ENCODE results near the gene KBTBD7.
A peak's percentile ranks its signal among the peaks of the same experiment; 100 is the strongest.

KBTBD7 gene

DNA sequence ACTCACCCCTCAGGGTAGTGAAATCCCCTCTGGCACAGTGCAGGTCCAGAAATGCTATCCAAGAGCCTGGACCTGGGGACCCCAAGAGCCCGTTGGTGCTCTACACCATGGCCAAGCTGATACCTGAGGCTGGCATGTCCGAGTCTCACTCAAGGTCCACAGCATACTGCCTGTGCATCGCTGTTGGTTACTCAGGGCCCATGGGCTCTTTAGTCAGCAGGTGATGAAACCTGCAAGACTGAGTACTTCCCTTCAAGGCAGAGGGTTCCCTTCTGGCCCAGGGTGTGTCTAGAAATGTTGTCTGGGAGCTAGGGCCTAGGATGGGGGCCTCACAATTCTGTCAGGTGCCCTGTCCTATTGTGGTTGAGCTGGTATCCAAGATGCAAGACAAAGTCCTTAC lies 19.6 kb upstream of the KBTBD7 start:
- no peak for TF ChIP-seq JUND (IDR thresholded peaks at IDR 0.05; ENCODE audit: low read depth)
- in situ Hi-C loops (cut with HindIII; ENCODE audit: low pct_unique_long_range_greater_than_20kb, low sequenced_read_pairs): no loop called here
- DNase-seq (ENCODE audit: low read depth in 1 of 2, low spot score in 1 of 2): no peak

DNA sequence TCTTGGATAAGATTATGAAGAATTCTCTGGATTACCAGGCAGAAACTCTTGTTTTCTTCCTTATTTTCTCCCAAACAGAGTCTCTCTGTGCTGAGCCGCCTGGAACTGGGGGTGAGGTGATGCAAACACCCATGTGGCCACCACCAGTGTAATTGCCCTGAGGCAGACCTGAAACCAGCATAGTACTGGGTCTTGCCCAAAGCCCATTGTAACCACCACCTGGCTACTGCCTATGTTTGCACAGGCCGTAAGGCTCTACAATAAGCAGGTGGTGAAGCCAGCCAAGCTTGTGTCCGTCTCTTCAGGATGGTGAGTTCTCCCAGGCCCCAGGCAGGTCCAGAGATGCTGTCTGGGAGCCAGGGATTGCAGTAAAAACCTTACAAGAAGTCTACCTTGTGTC lies 18.9 kb upstream of the KBTBD7 start:
- no peak for TF ChIP-seq JUND (IDR thresholded peaks at IDR 0.05; ENCODE audit: low read depth)
- DNase-seq (ENCODE audit: low read depth in 1 of 2, low spot score in 1 of 2): peak in 1 of 2 experiments; percentile 14
- in situ Hi-C loops (cut with HindIII; ENCODE audit: low pct_unique_long_range_greater_than_20kb, low sequenced_read_pairs): no loop called here

DNA sequence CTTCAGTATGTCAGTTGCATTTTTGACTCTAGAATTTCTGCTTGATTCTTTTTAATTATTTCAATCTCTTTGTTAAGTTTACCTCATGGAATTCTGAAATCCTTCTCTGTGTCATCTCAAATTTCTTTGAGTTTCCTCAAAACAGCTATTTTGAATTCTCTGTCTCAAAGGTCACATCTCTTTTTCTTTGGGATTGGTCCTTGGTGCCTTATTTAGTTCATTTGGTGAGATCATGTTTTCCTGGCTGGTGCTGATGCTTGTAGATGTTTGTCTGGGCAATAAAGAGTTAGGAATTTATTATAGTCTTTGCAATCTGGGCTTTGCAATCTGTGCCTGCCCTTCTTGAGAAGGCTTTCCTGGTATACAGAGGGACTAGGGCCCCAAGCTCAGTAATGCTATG lies 18.5 kb upstream of the KBTBD7 start:
- TF ChIP-seq JUND (IDR thresholded peaks at IDR 0.05; ENCODE audit: low read depth): no peak
- in situ Hi-C loops (cut with HindIII; ENCODE audit: low pct_unique_long_range_greater_than_20kb, low sequenced_read_pairs): no loop called here
- DNase-seq (ENCODE audit: low read depth in 1 of 2, low spot score in 1 of 2): no peak

DNA sequence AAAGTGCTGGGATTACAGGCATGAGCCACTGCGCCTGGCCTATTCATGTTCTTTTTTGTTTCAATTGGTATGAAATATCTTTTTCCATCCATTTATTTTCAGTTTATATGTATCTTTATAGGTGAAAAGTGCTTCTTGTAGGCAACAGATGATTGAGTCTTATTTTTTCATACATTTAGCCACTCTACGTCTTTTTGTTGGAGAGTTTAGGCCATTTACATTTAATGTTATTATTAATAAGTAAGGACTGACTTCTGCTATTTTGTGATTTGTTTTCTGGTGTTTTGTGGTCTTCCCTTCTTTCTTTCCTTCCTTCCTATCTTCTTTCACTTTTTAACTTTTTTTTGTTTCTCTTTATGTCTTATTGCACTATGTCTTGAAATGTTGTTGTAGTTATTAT lies 16.7 kb upstream of the KBTBD7 start:
- in situ Hi-C loops (cut with HindIII; ENCODE audit: low pct_unique_long_range_greater_than_20kb, low sequenced_read_pairs): no loop called here
- TF ChIP-seq JUND (IDR thresholded peaks at IDR 0.05; ENCODE audit: low read depth): no peak
- DNase-seq (ENCODE audit: low read depth in 1 of 2, low spot score in 1 of 2): no peak

DNA sequence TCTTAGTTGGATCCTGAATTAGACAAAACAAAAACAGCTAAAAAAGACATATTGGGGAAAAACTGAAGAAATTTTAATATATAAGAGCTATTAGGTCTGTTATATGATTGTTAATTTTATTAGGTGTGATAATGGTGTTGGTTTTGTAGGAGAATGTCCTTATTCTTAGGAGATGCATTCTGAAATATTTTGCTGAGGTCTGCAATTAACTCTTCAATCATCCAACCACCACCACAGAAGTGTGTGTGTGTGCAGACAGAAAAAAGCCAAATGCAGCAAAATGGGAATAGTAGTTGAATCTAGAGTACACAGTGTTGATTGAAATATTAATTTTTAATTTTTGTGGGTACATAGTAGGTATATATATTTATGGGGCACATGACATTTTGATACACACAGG lies 12.1 kb upstream of the KBTBD7 start:
- no peak for TF ChIP-seq JUND (IDR thresholded peaks at IDR 0.05; ENCODE audit: low read depth)
- in situ Hi-C loops (cut with HindIII; ENCODE audit: low pct_unique_long_range_greater_than_20kb, low sequenced_read_pairs): no loop called here
- no peak for DNase-seq (ENCODE audit: low read depth in 1 of 2, low spot score in 1 of 2)

DNA sequence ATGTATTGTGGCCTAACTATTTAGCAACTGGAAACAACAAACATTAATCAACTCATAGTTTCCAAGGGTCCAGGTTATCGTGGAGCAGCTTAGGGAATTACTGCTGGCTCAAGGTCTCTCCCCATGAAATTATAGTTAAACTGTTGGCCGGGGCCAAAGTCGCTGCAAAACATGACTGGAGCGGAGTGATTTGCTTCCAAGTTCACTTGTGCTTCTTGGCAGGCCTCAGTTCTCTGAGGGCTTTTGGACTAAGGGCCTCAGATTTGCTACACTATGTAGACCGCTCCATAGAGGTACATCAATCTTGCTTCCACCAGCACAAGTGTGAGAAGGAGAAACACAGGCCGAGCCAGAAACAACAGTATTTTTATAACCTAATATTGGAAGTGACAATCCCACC lies 9.4 kb upstream of the KBTBD7 start:
- TF ChIP-seq JUND (IDR thresholded peaks at IDR 0.05; ENCODE audit: low read depth): no peak
- no peak for DNase-seq (ENCODE audit: low read depth in 1 of 2, low spot score in 1 of 2)
- in situ Hi-C loops (cut with HindIII; ENCODE audit: low pct_unique_long_range_greater_than_20kb, low sequenced_read_pairs): no loop called here

DNA sequence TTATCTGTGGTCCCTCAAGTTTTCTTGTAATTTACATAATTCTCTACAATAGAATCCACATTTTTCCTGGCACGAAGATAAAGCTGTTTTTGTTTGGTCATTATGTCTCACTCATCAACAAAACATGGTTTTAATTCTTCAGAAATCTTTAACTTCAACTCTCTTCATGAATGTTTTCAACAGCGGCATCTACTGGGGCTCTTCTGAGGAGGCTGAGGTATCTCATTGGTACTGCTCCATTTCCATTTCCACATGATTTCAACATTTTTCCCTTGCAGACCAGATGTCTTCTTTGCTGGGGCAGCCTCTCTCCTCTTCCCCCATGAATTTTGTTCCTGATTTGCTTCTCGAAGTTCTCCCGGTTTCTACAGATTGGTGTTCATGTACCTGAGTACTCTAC lies 5.8 kb upstream of the KBTBD7 start:
- no peak for DNase-seq (ENCODE audit: low read depth in 1 of 2, low spot score in 1 of 2)
- in situ Hi-C loops (cut with HindIII; ENCODE audit: low pct_unique_long_range_greater_than_20kb, low sequenced_read_pairs): no loop called here
- TF ChIP-seq JUND (IDR thresholded peaks at IDR 0.05; ENCODE audit: low read depth): no peak

DNA sequence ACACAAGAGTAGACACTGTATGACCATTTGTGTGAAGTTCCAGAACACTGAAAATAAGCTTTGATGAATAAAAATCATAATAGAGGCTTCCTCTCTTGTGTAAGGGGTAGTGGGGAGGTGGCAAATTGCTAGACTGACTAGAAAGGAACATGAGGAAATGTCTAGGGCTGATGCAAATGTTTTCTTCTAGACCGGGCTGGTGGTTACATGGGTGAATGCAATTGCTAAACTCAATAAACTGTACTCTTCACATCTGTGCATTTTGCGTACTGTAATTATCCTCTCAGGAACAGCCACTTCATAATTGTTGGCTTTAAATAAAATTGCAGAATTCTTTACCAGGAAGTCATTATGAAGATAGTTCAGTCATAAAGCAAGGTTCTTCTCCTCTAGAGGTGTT lies 5.2 kb upstream of the KBTBD7 start:
- DNase-seq (ENCODE audit: low read depth in 1 of 2, low spot score in 1 of 2): no peak
- in situ Hi-C loops (cut with HindIII; ENCODE audit: low pct_unique_long_range_greater_than_20kb, low sequenced_read_pairs): no loop called here
- TF ChIP-seq JUND (IDR thresholded peaks at IDR 0.05; ENCODE audit: low read depth): no peak

DNA sequence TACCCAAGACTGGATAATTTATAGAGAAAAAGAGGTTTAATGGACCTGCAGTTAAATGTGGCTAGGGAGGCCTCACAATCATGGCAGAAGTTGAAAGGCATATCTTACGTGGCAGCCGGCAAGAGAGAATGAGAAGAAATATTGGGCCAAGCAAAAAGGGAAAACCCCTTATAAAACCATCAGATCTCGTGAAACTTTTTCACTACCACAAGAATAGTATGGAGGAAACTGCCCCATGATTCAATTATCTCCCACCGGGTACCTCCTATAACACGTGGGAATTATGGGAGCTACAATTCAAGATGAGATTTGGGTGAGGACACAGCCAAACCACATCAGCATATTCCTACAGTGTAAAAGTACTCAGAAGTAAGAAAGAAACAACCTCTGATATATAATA lies 4.7 kb upstream of the KBTBD7 start:
- no peak for DNase-seq (ENCODE audit: low read depth in 1 of 2, low spot score in 1 of 2)
- no peak for TF ChIP-seq JUND (IDR thresholded peaks at IDR 0.05; ENCODE audit: low read depth)
- in situ Hi-C loops (cut with HindIII; ENCODE audit: low pct_unique_long_range_greater_than_20kb, low sequenced_read_pairs): no loop called here

DNA sequence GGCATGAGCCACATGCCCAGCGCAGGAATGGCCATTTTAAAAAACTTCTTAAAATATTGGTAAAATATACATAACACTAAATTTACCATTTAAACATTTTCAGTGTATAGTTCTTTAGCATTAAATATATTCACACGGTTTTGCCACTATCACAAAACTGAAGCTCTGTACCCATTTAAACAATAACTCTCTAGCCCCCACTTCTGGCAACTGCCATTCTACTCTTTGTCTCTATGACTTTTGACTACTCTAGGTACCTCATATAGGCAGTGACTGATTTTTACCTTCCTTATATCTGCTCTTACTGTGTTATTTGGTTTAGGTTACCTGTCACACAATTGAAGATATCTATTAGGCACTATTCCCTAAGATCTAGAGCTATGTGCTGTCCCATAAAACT lies 2.3 kb upstream of the KBTBD7 start:
- in situ Hi-C loops (cut with HindIII; ENCODE audit: low pct_unique_long_range_greater_than_20kb, low sequenced_read_pairs): no loop called here
- peak in 1 of 2 experiments; percentile 24 for DNase-seq (ENCODE audit: low read depth in 1 of 2, low spot score in 1 of 2)

DNA sequence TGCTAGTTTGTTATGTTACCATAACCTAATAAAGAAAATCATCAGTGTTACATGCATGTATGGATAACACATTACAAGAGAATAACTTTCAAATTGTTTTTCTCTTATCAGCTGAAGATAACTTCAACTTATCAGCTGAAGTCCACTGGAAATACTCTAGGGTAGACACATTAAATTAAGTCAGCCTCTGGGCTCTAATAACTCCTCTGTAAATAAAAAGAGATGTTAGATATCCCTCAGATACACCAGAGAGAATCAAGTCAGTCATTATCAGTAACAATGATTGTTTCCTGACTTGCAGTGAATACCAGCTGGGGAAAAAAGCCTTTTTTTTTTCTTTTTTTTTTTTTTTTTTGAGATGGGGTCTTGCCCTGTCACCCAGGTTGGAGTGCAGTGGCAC lies 1.6 kb upstream of the KBTBD7 start:
- no peak for DNase-seq (ENCODE audit: low read depth in 1 of 2, low spot score in 1 of 2)
- in situ Hi-C loops (cut with HindIII; ENCODE audit: low pct_unique_long_range_greater_than_20kb, low sequenced_read_pairs): no loop called here
- no peak for TF ChIP-seq JUND (IDR thresholded peaks at IDR 0.05; ENCODE audit: low read depth)

More for the DNA sequence above, 2.3 kb upstream of the KBTBD7 start:
- no peak for TF ChIP-seq JUND (IDR thresholded peaks at IDR 0.05; ENCODE audit: low read depth)

DNA sequence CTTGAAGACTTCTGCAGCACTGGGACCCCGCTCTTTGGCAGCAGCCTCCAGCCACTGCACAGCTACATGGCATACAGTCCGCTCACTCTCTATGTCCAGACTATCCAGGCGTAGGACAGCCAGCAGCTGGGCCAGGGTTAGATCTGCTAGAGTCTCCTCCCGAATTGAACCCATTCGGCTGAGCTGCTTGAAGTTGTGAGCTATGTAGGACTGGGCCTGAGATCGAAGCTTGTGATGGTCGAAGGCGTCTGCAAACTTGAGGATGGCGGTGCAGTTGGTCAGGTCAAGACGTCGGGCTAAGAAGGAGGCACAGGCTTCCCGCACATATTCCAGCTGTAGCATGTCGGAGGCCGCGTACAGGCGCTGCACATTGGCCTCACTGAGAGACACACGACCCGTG lies 900 bp downstream of the KBTBD7 start:
- no peak for TF ChIP-seq JUND (IDR thresholded peaks at IDR 0.05; ENCODE audit: low read depth)
- DNase-seq (ENCODE audit: low read depth in 1 of 2, low spot score in 1 of 2): no peak
- in situ Hi-C loops (cut with HindIII; ENCODE audit: low pct_unique_long_range_greater_than_20kb, low sequenced_read_pairs): no loop called here

DNA sequence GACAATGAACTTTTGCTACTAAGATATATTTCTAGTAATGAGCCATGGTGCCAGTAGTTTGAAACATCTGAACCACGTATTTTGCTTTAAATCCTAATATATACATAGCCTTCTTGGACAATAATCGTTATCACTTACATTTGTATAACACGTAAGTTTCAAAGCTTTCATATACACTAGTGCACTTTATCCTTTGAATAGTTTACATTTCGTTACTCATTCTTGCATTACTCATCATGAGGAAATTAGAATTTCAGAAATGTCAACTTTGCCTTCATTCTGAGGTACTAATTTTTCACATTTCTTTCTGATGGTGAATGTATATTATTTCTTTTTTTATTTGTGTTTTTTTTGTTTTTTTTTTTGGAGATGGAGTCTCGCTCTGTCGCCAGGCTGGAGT lies 5.8 kb downstream of the KBTBD7 start:
- TF ChIP-seq JUND (IDR thresholded peaks at IDR 0.05; ENCODE audit: low read depth): no peak
- DNase-seq (ENCODE audit: low read depth in 1 of 2, low spot score in 1 of 2): no peak
- in situ Hi-C loops (cut with HindIII; ENCODE audit: low pct_unique_long_range_greater_than_20kb, low sequenced_read_pairs): no loop called here

DNA sequence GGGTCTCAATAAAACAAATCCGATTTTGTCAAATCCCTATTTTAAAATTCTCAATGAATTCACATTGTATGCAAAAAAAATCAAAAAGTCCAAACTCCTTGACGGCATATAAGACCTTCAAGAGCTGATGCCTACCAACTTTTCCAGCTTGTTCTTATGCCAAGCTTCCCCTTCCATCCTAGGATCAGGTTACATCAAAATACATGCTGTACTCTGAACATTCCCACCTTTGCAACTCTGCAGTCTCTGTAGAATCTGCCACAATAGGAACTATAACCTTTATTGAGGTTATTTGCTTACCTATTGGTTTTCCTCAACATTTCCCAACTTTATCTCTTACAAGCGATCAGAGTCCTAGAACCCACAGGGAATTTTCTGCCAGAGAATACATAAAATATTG lies 7.9 kb downstream of the KBTBD7 start:
- in situ Hi-C loops (cut with HindIII; ENCODE audit: low pct_unique_long_range_greater_than_20kb, low sequenced_read_pairs): no loop called here
- TF ChIP-seq JUND (IDR thresholded peaks at IDR 0.05; ENCODE audit: low read depth): no peak

DNA sequence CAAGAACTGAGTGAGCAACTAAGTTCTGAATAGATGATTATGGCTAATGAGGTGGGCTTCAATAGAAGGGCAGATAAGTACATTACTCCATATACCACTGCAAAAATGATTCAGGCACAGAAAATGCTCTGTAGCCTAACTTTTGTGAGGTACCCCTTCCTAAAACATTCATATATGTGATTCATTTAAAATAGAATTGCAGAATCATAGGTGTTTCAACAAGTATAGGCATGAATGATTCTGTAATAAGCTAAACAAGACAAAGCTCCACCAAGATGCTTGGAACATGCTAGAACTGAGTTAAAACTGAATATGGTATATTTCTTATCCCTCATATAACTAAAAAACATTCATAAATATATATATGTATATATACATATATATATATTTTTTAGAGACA lies 12.1 kb downstream of the KBTBD7 start:
- DNase-seq (ENCODE audit: low read depth in 1 of 2, low spot score in 1 of 2): no peak
- no peak for TF ChIP-seq JUND (IDR thresholded peaks at IDR 0.05; ENCODE audit: low read depth)
- in situ Hi-C loops (cut with HindIII; ENCODE audit: low pct_unique_long_range_greater_than_20kb, low sequenced_read_pairs): no loop called here

More for the DNA sequence above, 7.9 kb downstream of the KBTBD7 start:
- DNase-seq (ENCODE audit: low read depth in 1 of 2, low spot score in 1 of 2): no peak
